K562 (cell line): ENCODE measurements around the gene BRD3OS. TPM values are rescaled to one million over a fixed set of nuclear protein-coding genes. Genes with fewer than 3 reads are reported as not detected.

Source experiments
- CTBP1 ChIP-seq: fragments of 450-650 bp; IDR thresholded peaks from 2 replicates; pipeline ENCODE4 v1.6.1; 2016; ENCODE audit warnings: borderline replicate concordance
- EGR1 ChIP-seq: fragments of 450-650 bp; conservative IDR thresholded peaks from 2 replicates; pipeline ENCODE4 v1.6.1; 2017; ENCODE audit warnings: mild to moderate bottlenecking
- EP300 ChIP-seq: IDR thresholded peaks from 2 replicates; pipeline ENCODE4 v1.6.1; 2012; ENCODE audit warnings: low read length, improper control_type of control experiment
- GTF2F1 ChIP-seq: IDR thresholded peaks from 2 replicates; pipeline ENCODE4 v1.6.1; 2011; ENCODE audit warnings: low read depth, low read length, improper control_type of control experiment
- HMGN3 ChIP-seq: IDR thresholded peaks from 2 replicates; pipeline ENCODE4 v1.6.1; 2011; ENCODE audit warnings: borderline replicate concordance, low read depth, mild to moderate bottlenecking, mixed read lengths, low read length; ENCODE audit not compliant: insufficient read length; ENCODE audit errors: extremely low read depth
- HNRNPK ChIP-seq: fragments of 200-400 bp; formaldehyde crosslinking; IDR thresholded peaks from one replicate; pipeline ENCODE4 v1.6.1; 2018; ENCODE audit warnings: mild to moderate bottlenecking, low read depth, low read length; ENCODE audit not compliant: poor library complexity, severe bottlenecking
- KAT8 ChIP-seq: fragments of 450-650 bp; IDR thresholded peaks from 2 replicates; pipeline ENCODE4 v1.6.1; 2016; ENCODE audit warnings: low read depth, mild to moderate bottlenecking
- MYC ChIP-seq, 2 experiments: fragments of 250-450 bp in 1 of 2; sonication (Bioruptor Pico) in 1 of 2; IDR thresholded peaks; 2 replicates each; pipeline versions ENCODE4 v1.5.1 to v1.6.1; 2012 to 2021; ENCODE audit warnings: low read depth in 2 of 2, borderline replicate concordance in 1 of 2, improper control_type of control experiment in 1 of 2, low read length in 1 of 2, mild to moderate bottlenecking in 1 of 2, moderate library complexity in 1 of 2
- PATZ1 ChIP-seq: fragments of 250-450 bp; sonication (Bioruptor Pico); IDR thresholded peaks from 2 replicates; pipeline ENCODE4 v1.5.0; 2020; ENCODE audit warnings: mild to moderate bottlenecking, borderline replicate concordance
- RBBP5 ChIP-seq: fragments of 200-600 bp; sonication (generic); IDR thresholded peaks from 2 replicates; pipeline ENCODE4 v1.6.1; 2012; ENCODE audit warnings: borderline replicate concordance, mild to moderate bottlenecking, low read length, control low read depth, inconsistent platforms; ENCODE audit not compliant: insufficient read depth, poor library complexity, severe bottlenecking
- polyA plus RNA-seq, 8 experiments: library from polyadenylated mRNA; depleted of rRNA in 4 of 8; stranded (reverse) in 5 of 8; unstranded in 3 of 8; fragments of >200 nt; fragmentation: Nextera tagmentation in 2 of 8; fragmentation: Illumina TruSeq in 1 of 8; extraction: Ambion mirVana in 2 of 8; extraction: Trizol in 1 of 8; gene quantifications; 2 replicates each; pipeline versions ENCODE4 v1.2.1 to v1.2.3, GENCODE V29; 2011 to 2014; ENCODE audit warnings: inconsistent platforms in 1 of 8, missing spikeins in 1 of 8
- total RNA-seq, 7 experiments: library from RNA; depleted of rRNA in 6 of 7; stranded (reverse); fragments of >200 nt in 6 of 7; fragmentation: Illumina TruSeq in 2 of 7; extraction: Trizol in 2 of 7; gene quantifications; 2 replicates each; pipeline versions ENCODE4 v1.2.1 to v1.2.3, GENCODE V29; 2011 to 2021; ENCODE audit warnings: low replicate concordance in 1 of 7
- TF ChIP-seq, protein P1 (sequence below): sonication (generic); formaldehyde crosslinking; IDR thresholded peaks from 2 replicates; pipeline ENCODE4 v1.8.1; 2023; ENCODE audit warnings: mild to moderate bottlenecking, missing genetic modification reagents
- TF ChIP-seq, protein P2 (sequence below), 2 experiments: IDR thresholded peaks; 2 replicates each; pipeline ENCODE4 v1.6.1; 2011; ENCODE audit warnings: borderline replicate concordance in 1 of 2, control low read depth in 1 of 2, low read depth in 1 of 2, low read length in 1 of 2, mild to moderate bottlenecking in 1 of 2, mixed read lengths in 1 of 2, moderate library complexity in 1 of 2; ENCODE audit not compliant: insufficient read depth in 1 of 2, insufficient read length in 1 of 2, poor library complexity in 1 of 2, severe bottlenecking in 1 of 2; ENCODE audit errors: extremely low read depth in 1 of 2

Gene BRD3OS
- total and polyA plus RNA-seq, 9 of the 15 experiments (the other 6 are each of a cell fraction or from before 2014, with no cell fraction given), result 1.1 to 8.7 (median 5.9) TPM

GRCh38 chr9:133991964-133992779 lies 33.1 kb upstream of the BRD3OS start, which contains the start of gene VAV2 (continued):
- TF ChIP-seq, protein P1, sequence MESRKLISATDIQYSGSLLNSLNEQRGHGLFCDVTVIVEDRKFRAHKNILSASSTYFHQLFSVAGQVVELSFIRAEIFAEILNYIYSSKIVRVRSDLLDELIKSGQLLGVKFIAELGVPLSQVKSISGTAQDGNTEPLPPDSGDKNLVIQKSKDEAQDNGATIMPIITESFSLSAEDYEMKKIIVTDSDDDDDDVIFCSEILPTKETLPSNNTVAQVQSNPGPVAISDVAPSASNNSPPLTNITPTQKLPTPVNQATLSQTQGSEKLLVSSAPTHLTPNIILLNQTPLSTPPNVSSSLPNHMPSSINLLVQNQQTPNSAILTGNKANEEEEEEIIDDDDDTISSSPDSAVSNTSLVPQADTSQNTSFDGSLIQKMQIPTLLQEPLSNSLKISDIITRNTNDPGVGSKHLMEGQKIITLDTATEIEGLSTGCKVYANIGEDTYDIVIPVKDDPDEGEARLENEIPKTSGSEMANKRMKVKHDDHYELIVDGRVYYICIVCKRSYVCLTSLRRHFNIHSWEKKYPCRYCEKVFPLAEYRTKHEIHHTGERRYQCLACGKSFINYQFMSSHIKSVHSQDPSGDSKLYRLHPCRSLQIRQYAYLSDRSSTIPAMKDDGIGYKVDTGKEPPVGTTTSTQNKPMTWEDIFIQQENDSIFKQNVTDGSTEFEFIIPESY (CRISPR knock-in tag), result 0 out of 2 replicates have a peak, but pooled peaks have one; percentile 21
- peak; percentile 46 for TF ChIP-seq HMGN3
- TF ChIP-seq HNRNPK, result no peak
- peak; percentile 32; the same call in 1 of the 2 replicates for TF ChIP-seq EGR1
- TF ChIP-seq GTF2F1, result no peak
- no peak for TF ChIP-seq KAT8
- no peak for TF ChIP-seq EP300
- peak; percentile 13; the same call in 1 of the 2 replicates for TF ChIP-seq CTBP1
- TF ChIP-seq, protein P2, sequence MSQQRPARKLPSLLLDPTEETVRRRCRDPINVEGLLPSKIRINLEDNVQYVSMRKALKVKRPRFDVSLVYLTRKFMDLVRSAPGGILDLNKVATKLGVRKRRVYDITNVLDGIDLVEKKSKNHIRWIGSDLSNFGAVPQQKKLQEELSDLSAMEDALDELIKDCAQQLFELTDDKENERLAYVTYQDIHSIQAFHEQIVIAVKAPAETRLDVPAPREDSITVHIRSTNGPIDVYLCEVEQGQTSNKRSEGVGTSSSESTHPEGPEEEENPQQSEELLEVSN (IDR thresholded peaks at IDR 0.05; ENCODE audit: borderline replicate concordance in 1 of 2, extremely low read depth in 1 of 2, insufficient read depth in 1 of 2, insufficient read length in 1 of 2, low read depth in 1 of 2, low read length in 1 of 2, poor library complexity in 1 of 2, severe bottlenecking in 1 of 2), result peak in 1 of 2 experiments; percentile 84
- TF ChIP-seq PATZ1 (CRISPR knock-in tag), result no peak
- peak; percentile 10 for TF ChIP-seq RBBP5
- TF ChIP-seq MYC (IDR thresholded peaks at IDR 0.05; ENCODE audit: low read depth, low read length), result peak; percentile 41; the same call in 1 of the 2 replicates
- no peak for TF ChIP-seq MYC (CRISPR knock-in tag; IDR thresholded peaks at IDR 0.05; ENCODE audit: borderline replicate concordance, low read depth)
- TF ChIP-seq, all 486 proteins: peak for 14
